Urothelium cell line (cell line): ENCODE measurements around the gene HAND2.
A peak's percentile ranks its signal among the peaks of the same experiment; 100 is the strongest.

Source experiments
- DNase-seq: peaks from one replicate; pipeline ENCODE4 v3.0.0; 2011; ENCODE audit warnings: low spot score, mixed read lengths
- FAIRE-seq: peaks from 2 replicates; lab custom pipeline; 2011; peaks lifted over from hg19 to GRCh38; lab: Jason Lieb, UNC

Gene HAND2

GRCh38 chr4:173521467-173522159 lies 8.4 kb downstream of the HAND2 start:
- FAIRE-seq (no peak), DNase-seq (no peak)

GRCh38 chr4:173520921-173521466 lies 9.0 kb downstream of the HAND2 start:
- DNase-seq, result no peak
- no peak for FAIRE-seq

- no peak for DNase-seq
- FAIRE-seq, result no peak
These were observed 10.6 kb downstream of the HAND2 start for GRCh38 chr4:173519111-173520101.

GRCh38 chr4:173518425-173519102 lies 11.5 kb downstream of the HAND2 start:
- no peak for FAIRE-seq

GRCh38 chr4:173517781-173518424 lies 12.1 kb downstream of the HAND2 start:
- FAIRE-seq (no peak), DNase-seq (no peak)

More at GRCh38 chr4:173518425-173519102, 11.5 kb downstream of the HAND2 start:
- no peak for DNase-seq

GRCh38 chr4:173516621-173517524 lies 13.2 kb downstream of the HAND2 start:
- DNase-seq (no peak), FAIRE-seq (no peak)

GRCh38 chr4:173515458-173515857 lies 14.6 kb downstream of the HAND2 start:
- FAIRE-seq, result no peak
- no peak for DNase-seq

GRCh38 chr4:173514641-173515217 lies 15.3 kb downstream of the HAND2 start:
- no peak for DNase-seq
- no peak for FAIRE-seq

- FAIRE-seq (no peak), DNase-seq (no peak)
These were observed 16.4 kb downstream of the HAND2 start for GRCh38 chr4:173513651-173514050.

- no peak for FAIRE-seq
- DNase-seq, result no peak
These were observed 18.2 kb downstream of the HAND2 start for GRCh38 chr4:173511787-173512361.

- FAIRE-seq (no peak), DNase-seq (no peak)
These were observed 20.7 kb downstream of the HAND2 start for GRCh38 chr4:173509036-173510001.

GRCh38 chr4:173508386-173509035 lies 21.5 kb downstream of the HAND2 start:
- FAIRE-seq (no peak), DNase-seq (no peak)

- FAIRE-seq, result no peak
- no peak for DNase-seq
These were observed 22.3 kb downstream of the HAND2 start for GRCh38 chr4:173507471-173508385.

- FAIRE-seq (no peak), DNase-seq (no peak)
These were observed 23.3 kb downstream of the HAND2 start for GRCh38 chr4:173506597-173507211.

- DNase-seq, result peak; percentile 58
- no peak for FAIRE-seq
These were observed 24.0 kb downstream of the HAND2 start for GRCh38 chr4:173505924-173506518.
